Lower leg skin (tissue), 3 donors: Measurements from ENCODE around the gene GABRA1.

Experiments
- CTCF ChIP-seq, 3 donors: fragments of 450-650 bp; IDR thresholded peaks; one replicate each; pipeline ENCODE4 v1.5.1; 2016; ENCODE audit warnings: antibody characterized with exemption in 3 of 3, mild to moderate bottlenecking in 3 of 3, moderate library complexity in 2 of 3
- POLR2A ChIP-seq, 2 donors: fragments of 450-650 bp; IDR thresholded peaks; one replicate each; pipeline ENCODE4 v1.6.1; 2016 to 2017; ENCODE audit warnings: antibody characterized with exemption in 2 of 2, mild to moderate bottlenecking in 1 of 2, moderate library complexity in 1 of 2

DNA sequence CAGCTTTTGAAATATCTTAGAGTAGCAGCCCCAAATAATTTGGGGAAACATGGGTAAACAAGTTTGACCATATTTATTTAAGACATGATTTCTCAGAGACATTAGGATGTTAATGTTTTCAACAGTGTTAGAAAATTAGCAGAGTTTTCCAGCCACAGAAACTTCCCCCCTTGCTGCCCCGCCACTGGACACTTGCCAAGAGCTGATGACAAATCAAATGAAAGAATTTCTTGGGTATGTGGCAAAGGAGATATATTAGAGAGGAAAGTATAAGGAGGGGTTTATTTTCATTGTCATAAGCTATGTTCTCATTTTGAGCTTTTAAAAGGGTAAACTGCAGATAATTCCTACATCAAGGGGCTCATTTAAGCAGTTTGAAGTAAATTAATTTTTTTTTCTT lies 15.9 kb downstream of the GABRA1 start:
- TF ChIP-seq POLR2A (IDR thresholded peaks at IDR 0.05) (no peak), CTCF (IDR thresholded peaks at IDR 0.05) (no peak)
